DOHH2 (cell line): ENCODE results near the gene ANKRD13C.

Experiments
- CTCF ChIP-seq: fragments of 200-600 bp; sonication (generic); IDR thresholded peaks from one replicate; pipeline ENCODE4 v1.5.1; 2014; ENCODE audit warnings: antibody characterized with exemption, mild to moderate bottlenecking, low read depth, low read length; ENCODE audit not compliant: poor library complexity, severe bottlenecking
- EZH2phosphoT487 ChIP-seq: fragments of 200-600 bp; sonication (generic); IDR thresholded peaks from 2 replicates; pipeline ENCODE4 v1.6.1; 2017; ENCODE audit warnings: borderline replicate concordance, mild to moderate bottlenecking, antibody characterized with exemption, low read length, moderate library complexity, mixed read lengths

- no peak for TF ChIP-seq CTCF
- TF ChIP-seq EZH2phosphoT487: no peak
Measured at GRCh38 chr1:70234733-70235132, 119.8 kb downstream of the ANKRD13C start.
